MM.1S (cell line): Measurements from ENCODE around the gene ANGPTL8.

ENCODE experiments used
- DNase-seq: peaks from one replicate; pipeline ENCODE4 v3.0.0-alpha.2; 2015
- H2AFZ ChIP-seq: fragments of 300-600 bp; sonication (generic); 2 replicates; pipeline ENCODE4 v1.6.0; 2016; ENCODE audit warnings: antibody characterized with exemption, low read length
- H3F3A ChIP-seq: fragments of 300-600 bp; sonication (generic); 2 replicates; pipeline ENCODE4 v1.6.1; 2016; ENCODE audit warnings: mild to moderate bottlenecking, antibody characterized with exemption, low read length, moderate library complexity, mixed read lengths; ENCODE audit not compliant: insufficient read depth
- H3K27ac ChIP-seq: fragments of 300-600 bp; sonication (generic); 2 replicates; pipeline ENCODE4 v1.5.1; 2016; ENCODE audit warnings: mild to moderate bottlenecking, low read length
- H3K27me3 ChIP-seq: fragments of 300-600 bp; sonication (generic); replicated peaks from 2 replicates; pipeline ENCODE4 v1.6.0; 2016; ENCODE audit warnings: low read length; ENCODE audit not compliant: insufficient read depth
- H3K36me3 ChIP-seq: fragments of 300-600 bp; sonication (generic); replicated peaks from 2 replicates; pipeline ENCODE4 v1.6.1; 2016; ENCODE audit warnings: mild to moderate bottlenecking, low read length, mixed read lengths; ENCODE audit not compliant: insufficient read depth
- H3K4me1 ChIP-seq: fragments of 300-600 bp; sonication (generic); 2 replicates; pipeline ENCODE4 v1.6.1; 2016; ENCODE audit warnings: low read length, mixed read lengths
- H3K4me2 ChIP-seq: fragments of 300-600 bp; sonication (generic); 2 replicates; pipeline ENCODE4 v1.6.0; 2016; ENCODE audit warnings: low read depth, low read length
- H3K4me3 ChIP-seq: fragments of 300-600 bp; sonication (generic); 2 replicates; pipeline ENCODE4 v1.5.1; 2016; ENCODE audit warnings: low read length, mixed read lengths
- H3K79me2 ChIP-seq: fragments of 300-600 bp; sonication (generic); 2 replicates; pipeline ENCODE4 v1.6.1; 2016; ENCODE audit warnings: mixed run types, low read length, mixed read lengths
- H3K9ac ChIP-seq: fragments of 300-600 bp; sonication (generic); 2 replicates; pipeline ENCODE4 v1.6.1; 2016; ENCODE audit warnings: low read length, mixed read lengths
- H3K9me2 ChIP-seq: fragments of 300-600 bp; sonication (generic); replicated peaks from 2 replicates; pipeline ENCODE4 v1.6.1; 2016; ENCODE audit warnings: mild to moderate bottlenecking, low read length, mixed read lengths; ENCODE audit not compliant: insufficient read depth
- H3K9me3 ChIP-seq: fragments of 300-600 bp; sonication (generic); replicated peaks from 2 replicates; pipeline ENCODE4 v1.6.1; 2016; ENCODE audit warnings: mild to moderate bottlenecking, low read length, mixed read lengths; ENCODE audit not compliant: insufficient read depth
- H4K20me1 ChIP-seq: fragments of 300-600 bp; sonication (generic); 2 replicates; pipeline ENCODE4 v1.6.1; 2016; ENCODE audit warnings: mild to moderate bottlenecking, low read length, moderate library complexity, mixed read lengths; ENCODE audit not compliant: insufficient read depth
- CTCF ChIP-seq: fragments of 300-600 bp; sonication (generic); IDR thresholded peaks from 2 replicates; pipeline ENCODE4 v1.5.1; 2016; ENCODE audit warnings: antibody characterized with exemption, low read length, mixed read lengths
- EZH2 ChIP-seq: fragments of 300-600 bp; sonication (generic); optimal IDR thresholded peaks from 2 replicates; pipeline ENCODE3; 2017; ENCODE audit warnings: low read depth, mild to moderate bottlenecking, antibody characterized with exemption, low read length, mixed read lengths
- EZH2phosphoT487 ChIP-seq: fragments of 300-600 bp; sonication (generic); IDR thresholded peaks from 2 replicates; pipeline ENCODE4 v1.6.1; 2018; ENCODE audit warnings: antibody characterized with exemption, low read length

Gene ANGPTL8

GRCh38 chr19:11202488-11203193 is 36.8 kb upstream of the ANGPTL8 start:
- H3K9me3 ChIP-seq, result no peaks in the 10 kb centered on the region
- DNase-seq, result no peak
- no peak overlapping the region for H3K4me2 ChIP-seq
- no peaks in the 10 kb centered on the region for H3K27me3 ChIP-seq
- H3K9me2 ChIP-seq, result no peaks in the 10 kb centered on the region
- no peaks in the 10 kb centered on the region for H4K20me1 ChIP-seq
- 0 out of 2 replicates have a peak, but pooled peaks cover 3% of the 10 kb centered on the region for H3K4me1 ChIP-seq
- TF ChIP-seq CTCF, result no peak
- no peak for TF ChIP-seq EZH2
- H2AFZ ChIP-seq, result no peak overlapping the region
- no peak overlapping the region for H3K4me3 ChIP-seq
- H3K9ac ChIP-seq, result no peak overlapping the region
- H3K79me2 ChIP-seq, result no peaks in the 10 kb centered on the region
- no peak overlapping the region for H3K27ac ChIP-seq
- H3K36me3 ChIP-seq, result no peaks in the 10 kb centered on the region
- peaks cover 10% of the 10 kb centered on the region for H3F3A ChIP-seq

- H3K4me1 ChIP-seq, result no peaks in the 10 kb centered on the region
- H3K4me2 ChIP-seq, result no peak overlapping the region
These were observed 36.0 kb upstream of the ANGPTL8 start for GRCh38 chr19:11203194-11204075.

GRCh38 chr19:11204076-11204602 is 35.3 kb upstream of the ANGPTL8 start:
- no peak for DNase-seq
- Histone ChIP-seq H3K4me2 (no peak overlapping the region), H3K9me3 (no peaks in the 10 kb centered on the region), H3K4me1 (no peaks in the 10 kb centered on the region), H3K4me3 (no peak overlapping the region), H3K9me2 (no peaks in the 10 kb centered on the region), H3K79me2 (no peaks in the 10 kb centered on the region), H3F3A (peaks cover 5% of the 10 kb centered on the region), H4K20me1 (no peaks in the 10 kb centered on the region), H3K36me3 (no peaks in the 10 kb centered on the region), H3K9ac (no peak overlapping the region), H3K27me3 (no peaks in the 10 kb centered on the region), H2AFZ (no peak overlapping the region), H3K27ac (no peak overlapping the region)
- TF ChIP-seq EZH2, result no peak
- TF ChIP-seq CTCF, result no peak
- no peak for TF ChIP-seq EZH2phosphoT487

More at GRCh38 chr19:11203194-11204075, 36.0 kb upstream of the ANGPTL8 start:
- H3K9me3 ChIP-seq, result no peaks in the 10 kb centered on the region
- no peaks in the 10 kb centered on the region for H3K9me2 ChIP-seq
- peaks cover 5% of the 10 kb centered on the region for H3F3A ChIP-seq
- H3K79me2 ChIP-seq, result no peaks in the 10 kb centered on the region
- TF ChIP-seq CTCF (peak; percentile 68), EZH2phosphoT487 (no peak), EZH2 (no peak)
- H3K27me3 ChIP-seq, result no peaks in the 10 kb centered on the region
- H3K27ac ChIP-seq, result no peak overlapping the region
- no peak overlapping the region for H2AFZ ChIP-seq
- peak; percentile 21 for DNase-seq
- no peak overlapping the region for H3K9ac ChIP-seq
- no peaks in the 10 kb centered on the region for H3K36me3 ChIP-seq
- H4K20me1 ChIP-seq, result no peaks in the 10 kb centered on the region
- no peak overlapping the region for H3K4me3 ChIP-seq
